RKO (cell line): ENCODE data around the gene ANO8.

Source experiments
- DNase-seq: peaks from one replicate; pipeline ENCODE4 v3.0.0-alpha.2; 2016; ENCODE audit warnings: low spot score

ANO8 gene

GRCh38 chr19:17328517-17329365 is 5.9 kb downstream of the ANO8 start:
- no peak for DNase-seq

GRCh38 chr19:17327654-17328516 is 6.8 kb downstream of the ANO8 start:
- DNase-seq, result no peak

GRCh38 chr19:17327068-17327653 is 7.5 kb downstream of the ANO8 start:
- DNase-seq, result no peak

- no peak for DNase-seq
Observed at GRCh38 chr19:17326595-17326966, 8.1 kb downstream of the ANO8 start.

- DNase-seq, result no peak
Observed at GRCh38 chr19:17325881-17326594, 8.6 kb downstream of the ANO8 start.

- DNase-seq, result no peak
Observed at GRCh38 chr19:17325133-17325532, 9.5 kb downstream of the ANO8 start.

- DNase-seq, result no peak
Observed at GRCh38 chr19:17324357-17325114, 10.1 kb downstream of the ANO8 start.

GRCh38 chr19:17323964-17324332 is 10.7 kb downstream of the ANO8 start:
- no peak for DNase-seq

- DNase-seq, result no peak
Observed at GRCh38 chr19:17323300-17323963, 11.2 kb downstream of the ANO8 start.

- no peak for DNase-seq
Observed at GRCh38 chr19:17322854-17323253, 11.8 kb downstream of the ANO8 start.

- no peak for DNase-seq
Observed at GRCh38 chr19:17321655-17322489, 12.8 kb downstream of the ANO8 start.

- DNase-seq, result no peak
Observed at GRCh38 chr19:17320435-17320834, 14.2 kb downstream of the ANO8 start.

- DNase-seq, result no peak
Observed at GRCh38 chr19:17319473-17320238, 15.0 kb downstream of the ANO8 start.

- DNase-seq, result no peak
Observed at GRCh38 chr19:17318966-17319365, 15.7 kb downstream of the ANO8 start.

- no peak for DNase-seq
Observed at GRCh38 chr19:17314007-17314593, 20.6 kb downstream of the ANO8 start.

GRCh38 chr19:17312189-17313113 is 22.2 kb downstream of the ANO8 start:
- DNase-seq, result no peak

- no peak for DNase-seq
Observed at GRCh38 chr19:17311455-17312188, 23.0 kb downstream of the ANO8 start.
